GM12878 (cell line): ENCODE measurements around the gene RBM10. TPM values are rescaled to one million over a fixed set of nuclear protein-coding genes. Genes with fewer than 3 reads are reported as not detected.

Source experiments
- ATAC-seq: fragments of 200-7000 bp; cut with Tn5 transposase; 3 replicates; pipeline ENCODE4 v1.9.1; 2020; ENCODE audit warnings: mild to moderate bottlenecking, moderate library complexity
- BruUV-seq: library from RNA; stranded (reverse); fragments of 400-500 nt; replicated peaks from 2 replicates; lab custom pipeline; 2021; lab: Mats Ljungman, UMichigan
- CTCF ChIA-PET: fragments of 300-600 bp; sonication (Branson Sonifier 250); formaldehyde crosslinking; extraction: SDS; loops from one replicate; lab custom pipeline; 2021; ENCODE audit warnings: inconsistent platforms; lab: Yijun Ruan, JAX
- POLR2A ChIA-PET: fragments of 350-600 bp; formaldehyde crosslinking; extraction: SDS; loops from one replicate; lab custom pipeline; 2021; ENCODE audit warnings: inconsistent platforms; lab: Charles Lee
- RAD21 ChIA-PET: fragments of 300-600 bp; sonication (Branson Sonifier 250); formaldehyde crosslinking; loops from one replicate; lab custom pipeline; 2023; ENCODE audit warnings: antibody characterized with exemption; ENCODE audit not compliant: unreplicated experiment; lab: Charles Lee
- SMC1A ChIA-PET: fragments of 300-600 bp; sonication (Branson Sonifier 250); formaldehyde crosslinking; loops from one replicate; lab custom pipeline; 2023; ENCODE audit not compliant: unreplicated experiment, uncharacterized antibody; lab: Charles Lee
- DNase-seq: peaks from one replicate; pipeline ENCODE4 v3.0.0-alpha.2; 2011; ENCODE audit warnings: low read depth, low spot score
- FAIRE-seq: peaks from 3 replicates; lab custom pipeline; 2011; peaks lifted over from hg19 to GRCh38; lab: Jason Lieb, UNC
- H2AFZ ChIP-seq: 2 replicates; pipeline ENCODE4 v1.6.0; 2011; ENCODE audit warnings: low read depth, low read length, control low read depth; ENCODE audit not compliant: control insufficient read depth
- H3K27ac ChIP-seq: 2 replicates; pipeline ENCODE4 v1.5.1; 2011; ENCODE audit warnings: control low read depth; ENCODE audit not compliant: control insufficient read depth, insufficient read depth
- H3K27me3 ChIP-seq, 2 experiments: replicated peaks in 1 of 2; 2 replicates each; pipeline versions ENCODE4 v1.6.0 to v1.6.1; 2011; ENCODE audit warnings: low read length in 1 of 2; ENCODE audit not compliant: control insufficient read depth in 2 of 2, insufficient read depth in 2 of 2
- H3K36me3 ChIP-seq, 2 experiments: 2 replicates each; pipeline ENCODE4 v1.5.1; 2011; ENCODE audit warnings: low read length in 1 of 2; ENCODE audit not compliant: control insufficient read depth in 2 of 2, insufficient read depth in 2 of 2
- H3K4me1 ChIP-seq: 2 replicates; pipeline ENCODE4 v1.6.1; 2011; ENCODE audit warnings: mild to moderate bottlenecking, low read length, moderate library complexity, mixed read lengths; ENCODE audit not compliant: control insufficient read depth, insufficient read depth
- H3K4me2 ChIP-seq: 2 replicates; pipeline ENCODE4 v1.6.0; 2011; ENCODE audit warnings: control low read depth; ENCODE audit not compliant: control insufficient read depth, insufficient read depth
- H3K4me3 ChIP-seq: fragments of 200-600 bp; sonication (generic); 2 replicates; pipeline ENCODE4 v1.5.1; 2016
- H3K79me2 ChIP-seq: 2 replicates; pipeline ENCODE4 v1.6.0; 2011; ENCODE audit warnings: low read length; ENCODE audit not compliant: control insufficient read depth, insufficient read depth
- H3K9ac ChIP-seq: 2 replicates; pipeline ENCODE4 v1.8.0; 2011; ENCODE audit warnings: low read length, control low read depth, mixed read lengths; ENCODE audit not compliant: control insufficient read depth, insufficient read depth
- H3K9me3 ChIP-seq: replicated peaks from 3 replicates; pipeline ENCODE4 v1.5.1; 2011; ENCODE audit warnings: mild to moderate bottlenecking, low read length; ENCODE audit not compliant: control insufficient read depth, insufficient read depth
- H4K20me1 ChIP-seq: 2 replicates; pipeline ENCODE4 v1.6.0; 2011; ENCODE audit not compliant: control insufficient read depth, insufficient read depth
- ASH2L ChIP-seq: fragments of 300-600, 200-600 bp; sonication (generic); IDR thresholded peaks from 2 replicates; pipeline ENCODE4 v1.6.1; 2017; ENCODE audit warnings: low read depth, mild to moderate bottlenecking, borderline replicate concordance
- IKZF2 ChIP-seq, 2 experiments: fragments of 450-650 bp; IDR thresholded peaks; 2 replicates each; pipeline ENCODE4 v1.6.1; 2017; ENCODE audit warnings: mild to moderate bottlenecking in 2 of 2, moderate library complexity in 2 of 2
- MEF2B ChIP-seq: fragments of 450-650 bp; IDR thresholded peaks from 2 replicates; pipeline ENCODE4 v1.6.1; 2018; ENCODE audit warnings: mild to moderate bottlenecking, moderate library complexity; ENCODE audit not compliant: partially characterized antibody, poor library complexity, severe bottlenecking
- NKRF ChIP-seq: fragments of 450-650 bp; conservative IDR thresholded peaks from 2 replicates; pipeline ENCODE4 v1.6.1; 2017; ENCODE audit warnings: mild to moderate bottlenecking, moderate library complexity
- SIX5 ChIP-seq: IDR thresholded peaks from 2 replicates; pipeline ENCODE4 v1.6.1; 2011; ENCODE audit warnings: mild to moderate bottlenecking, low read depth, low read length, moderate library complexity; ENCODE audit not compliant: severe bottlenecking
- SRF ChIP-seq, 2 experiments: IDR thresholded peaks; 2 replicates each; pipeline ENCODE4 v1.6.1; 2011; ENCODE audit warnings: low read depth in 2 of 2, low read length in 2 of 2, mild to moderate bottlenecking in 1 of 2, moderate library complexity in 1 of 2
- ZBTB33 ChIP-seq: fragments of 450-650 bp; IDR thresholded peaks from 2 replicates; pipeline ENCODE4 v1.6.1; 2017; ENCODE audit warnings: mild to moderate bottlenecking
- WGBS: methylation state at CpG from one replicate; pipeline ENCODE4 v1.1.6; 2016; ENCODE audit warnings: low lambda C conversion rate; ENCODE audit not compliant: insufficient replicate concordance, insufficient coverage; ENCODE audit errors: missing lambda C conversion rate; 5-methylcytosine and 5-hydroxymethylcytosine counted together
- in situ Hi-C: fragments of 300-500 bp; cut with MboI; formaldehyde crosslinking; loops from 9 replicates; pipeline ENCODE4 v1.14.3; 2018; ENCODE audit warnings: mixed read lengths
- intact Hi-C: fragments of 100-400 bp; cut with micrococcal nuclease; formaldehyde crosslinking; loops from one replicate; pipeline ENCODE4 v1.14.2; 2022; ENCODE audit not compliant: unreplicated experiment
- polyA plus RNA-seq, 11 experiments: library from polyadenylated mRNA; depleted of rRNA in 4 of 11; unstranded in 6 of 11; stranded (reverse) in 5 of 11; fragments of >200 nt; fragmentation: Nextera tagmentation in 4 of 11; fragmentation: Illumina TruSeq in 1 of 11; extraction: Ambion mirVana in 4 of 11; extraction: Trizol in 1 of 11; gene quantifications; 1 replicate in 1 of 11; 2 replicates in 10 of 11; pipeline versions ENCODE4 v1.2.1 to v1.2.3, GENCODE V29; 2011 to 2016; ENCODE audit warnings: inconsistent platforms in 2 of 11, missing spikeins in 2 of 11, low read depth in 1 of 11
- total RNA-seq, 4 experiments: library from RNA; depleted of rRNA in 3 of 4; stranded (reverse); fragments of >200 nt in 3 of 4; fragmentation: Illumina TruSeq in 1 of 4; extraction: Trizol in 1 of 4; gene quantifications; 2 replicates each; pipeline versions ENCODE4 v1.2.1 to v1.2.3, GENCODE V29; 2013 to 2021

RBM10 gene
- total and polyA plus RNA-seq, 10 of the 15 experiments (the other 5 are each of a cell fraction or from before 2014, with no cell fraction given): 1.4 to 60.0 (median 29.8) TPM

DNA sequence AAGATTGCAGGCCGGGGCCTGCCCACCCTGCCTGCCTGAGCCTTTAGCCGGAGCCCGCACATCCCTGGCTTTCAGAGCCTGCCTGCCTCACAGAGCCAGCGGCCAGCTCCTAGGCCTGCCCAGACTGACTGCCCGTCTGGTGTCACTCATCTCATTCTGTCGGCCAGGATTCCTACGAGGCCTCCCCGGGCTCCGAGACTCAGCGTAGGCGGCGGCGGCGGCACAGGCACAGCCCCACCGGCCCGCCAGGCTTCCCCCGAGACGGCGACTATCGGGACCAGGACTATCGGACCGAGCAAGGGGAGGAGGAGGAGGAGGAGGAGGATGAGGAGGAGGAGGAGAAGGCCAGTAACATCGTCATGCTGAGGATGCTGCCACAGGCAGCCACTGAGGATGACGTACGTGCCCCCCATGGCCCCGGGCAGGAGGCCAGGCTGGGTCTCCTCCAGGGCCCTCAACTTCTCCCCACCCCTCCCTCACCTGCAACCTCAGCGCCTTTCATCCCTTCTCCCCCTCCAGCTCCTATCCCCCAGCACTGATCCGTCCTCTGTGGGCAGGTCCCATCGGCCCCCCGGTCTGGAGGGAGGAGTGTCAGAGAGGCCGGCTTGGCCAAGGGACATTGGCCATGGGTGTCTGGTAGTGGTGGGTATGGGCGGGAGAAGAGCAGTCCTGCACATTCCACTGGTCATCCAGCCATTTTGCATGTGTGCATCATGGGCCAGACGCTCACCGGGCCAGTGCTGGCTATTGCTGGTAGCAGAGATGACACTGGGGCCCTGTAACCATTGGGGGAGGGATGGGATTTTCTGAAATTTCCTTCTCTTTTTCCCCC is 26.1 kb downstream of the RBM10 start:
- DNase-seq (no peak), FAIRE-seq (no peak), ATAC-seq (no peak)
- Histone ChIP-seq H3K9me3 (no peaks in the 10 kb centered on the region), H2AFZ (no peak overlapping the region), H3K36me3 (peaks cover 0 to 8% of the 10 kb centered on the region in 2 experiments; a peak in 2 of 4 replicates), H4K20me1 (no peaks in the 10 kb centered on the region), H3K9ac (no peak overlapping the region), H3K27ac (no peak overlapping the region), H3K27me3 (no peaks in the 10 kb centered on the region), H3K4me3 (no peak overlapping the region), H3K4me1 (no peaks in the 10 kb centered on the region), H3K4me2 (no peak overlapping the region), H3K79me2 (no peaks in the 10 kb centered on the region)
- ChIA-PET RAD21 (no interaction called here), POLR2A (no interaction called here), CTCF (no interaction called here), SMC1A (no interaction called here)
- no TSS peak for BruUV-seq
- intact Hi-C loops: no loop called here
- WGBS: 79% methylated on average over 32 of the region's 34 CpGs
- in situ Hi-C loops: no loop called here
- TF ChIP-seq IKZF2 (IDR thresholded peaks at IDR 0.05) (no peak), NKRF (no peak), SRF (IDR thresholded peaks at IDR 0.05; ENCODE audit: low read depth in 2 of 2, low read length in 2 of 2) (no peak), ZBTB33 (no peak), ASH2L (no peak), SIX5 (no peak), MEF2B (no peak)
